Measurements from ENCODE around the gene ACKR2. TPM values are rescaled to one million over a fixed set of nuclear protein-coding genes. Genes with fewer than 3 reads are reported as not detected.

The ACKR2 gene
- polyA plus RNA-seq, 1 of the 3 experiments (the other 2 are of a cell fraction): 0.10 TPM

DNA sequence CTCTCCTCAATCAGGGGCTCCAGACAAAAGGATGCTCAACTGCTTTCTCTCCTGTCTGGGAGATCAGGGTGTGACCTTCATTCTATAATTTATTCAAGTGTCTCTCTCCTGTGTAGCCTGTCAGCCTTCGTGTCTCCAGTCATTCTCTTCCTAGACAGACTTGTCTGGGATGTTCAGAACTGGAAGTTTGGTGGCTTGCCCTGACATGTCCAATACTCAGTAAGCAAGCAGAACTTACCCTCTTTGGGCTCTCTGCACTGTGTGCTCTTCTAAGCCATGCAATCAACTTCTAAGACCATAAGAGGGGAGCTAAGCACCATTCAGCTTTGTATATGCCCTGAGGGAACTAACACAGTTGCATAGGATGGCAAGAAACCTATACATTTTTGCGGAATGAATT is 14.1 kb downstream of the ACKR2 start:
- H3K36me3 ChIP-seq (replicated peaks in 1 of 2; ENCODE audit: control insufficient read depth in 1 of 2, insufficient read depth in 2 of 2, low read length in 1 of 2): no peaks in the 10 kb centered on the region
- H3F3A ChIP-seq (replicated peaks; ENCODE audit: insufficient read depth): peaks cover 12% of the 10 kb centered on the region
- CTCF ChIA-PET: interaction anchor here (6.3 kb wide), 1 partner anchor 16 kb away, joined by 33 read pairs; no protein-coding TSS in a partner anchor
- peaks cover 0 to 11% of the 10 kb centered on the region in 2 experiments; a peak in 2 of 4 replicates for H3K4me1 ChIP-seq (ENCODE audit: control insufficient read depth in 1 of 2, insufficient read depth in 2 of 2, low read depth in 1 of 2, low read length in 1 of 2)
- no peak overlapping the region for H3K4me3 ChIP-seq (ENCODE audit: low read depth in 2 of 2, low read length in 1 of 2)
- no peak overlapping the region for H2AFZ ChIP-seq (ENCODE audit: low read depth)
- no peak overlapping the region for H3K27ac ChIP-seq (ENCODE audit: low read depth in 2 of 2, low read length in 1 of 2)
- no peak overlapping the region for H3K9ac ChIP-seq
- no peaks in the 10 kb centered on the region for H3K79me2 ChIP-seq (ENCODE audit: insufficient read depth)
- DNase-seq: no peak
- TF ChIP-seq, protein P1, sequence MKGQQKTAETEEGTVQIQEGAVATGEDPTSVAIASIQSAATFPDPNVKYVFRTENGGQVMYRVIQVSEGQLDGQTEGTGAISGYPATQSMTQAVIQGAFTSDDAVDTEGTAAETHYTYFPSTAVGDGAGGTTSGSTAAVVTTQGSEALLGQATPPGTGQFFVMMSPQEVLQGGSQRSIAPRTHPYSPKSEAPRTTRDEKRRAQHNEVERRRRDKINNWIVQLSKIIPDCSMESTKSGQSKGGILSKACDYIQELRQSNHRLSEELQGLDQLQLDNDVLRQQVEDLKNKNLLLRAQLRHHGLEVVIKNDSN (IDR thresholded peaks at IDR 0.05; ENCODE audit: borderline replicate concordance, low read depth): no peak
- TF ChIP-seq RFX5 (IDR thresholded peaks at IDR 0.05; ENCODE audit: low read length) (no peak), NFIC (IDR thresholded peaks at IDR 0.05; ENCODE audit: borderline replicate concordance) (no peak), GABPA (IDR thresholded peaks at IDR 0.05; ENCODE audit: low read depth) (no peak), EZH2phosphoT487 (IDR thresholded peaks at IDR 0.05; ENCODE audit: borderline replicate concordance, low read depth) (no peak), MXI1 (IDR thresholded peaks at IDR 0.05; ENCODE audit: low read depth, low read length) (no peak), TAF1 (IDR thresholded peaks at IDR 0.05; ENCODE audit: borderline replicate concordance, low read depth, low read length) (no peak), RAD21 (IDR thresholded peaks at IDR 0.05; ENCODE audit: low read length) (no peak), SMC3 (IDR thresholded peaks at IDR 0.05; ENCODE audit: low read depth, low read length) (no peak), CHD2 (IDR thresholded peaks at IDR 0.05; ENCODE audit: low read length, partially characterized antibody) (no peak), NRF1 (IDR thresholded peaks at IDR 0.05; ENCODE audit: low read depth, low read length) (no peak), JUND (IDR thresholded peaks at IDR 0.05) (no peak), MEF2A (IDR thresholded peaks at IDR 0.05; ENCODE audit: borderline replicate concordance, low read depth) (no peak), YY1 (IDR thresholded peaks at IDR 0.05; ENCODE audit: low read depth) (no peak), RCOR1 (IDR thresholded peaks at IDR 0.05; ENCODE audit: low read length) (no peak)
- TF ChIP-seq, protein P2, sequence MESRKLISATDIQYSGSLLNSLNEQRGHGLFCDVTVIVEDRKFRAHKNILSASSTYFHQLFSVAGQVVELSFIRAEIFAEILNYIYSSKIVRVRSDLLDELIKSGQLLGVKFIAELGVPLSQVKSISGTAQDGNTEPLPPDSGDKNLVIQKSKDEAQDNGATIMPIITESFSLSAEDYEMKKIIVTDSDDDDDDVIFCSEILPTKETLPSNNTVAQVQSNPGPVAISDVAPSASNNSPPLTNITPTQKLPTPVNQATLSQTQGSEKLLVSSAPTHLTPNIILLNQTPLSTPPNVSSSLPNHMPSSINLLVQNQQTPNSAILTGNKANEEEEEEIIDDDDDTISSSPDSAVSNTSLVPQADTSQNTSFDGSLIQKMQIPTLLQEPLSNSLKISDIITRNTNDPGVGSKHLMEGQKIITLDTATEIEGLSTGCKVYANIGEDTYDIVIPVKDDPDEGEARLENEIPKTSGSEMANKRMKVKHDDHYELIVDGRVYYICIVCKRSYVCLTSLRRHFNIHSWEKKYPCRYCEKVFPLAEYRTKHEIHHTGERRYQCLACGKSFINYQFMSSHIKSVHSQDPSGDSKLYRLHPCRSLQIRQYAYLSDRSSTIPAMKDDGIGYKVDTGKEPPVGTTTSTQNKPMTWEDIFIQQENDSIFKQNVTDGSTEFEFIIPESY (IDR thresholded peaks at IDR 0.05; ENCODE audit: borderline replicate concordance, low read depth): no peak
- TF ChIP-seq, protein P3, sequence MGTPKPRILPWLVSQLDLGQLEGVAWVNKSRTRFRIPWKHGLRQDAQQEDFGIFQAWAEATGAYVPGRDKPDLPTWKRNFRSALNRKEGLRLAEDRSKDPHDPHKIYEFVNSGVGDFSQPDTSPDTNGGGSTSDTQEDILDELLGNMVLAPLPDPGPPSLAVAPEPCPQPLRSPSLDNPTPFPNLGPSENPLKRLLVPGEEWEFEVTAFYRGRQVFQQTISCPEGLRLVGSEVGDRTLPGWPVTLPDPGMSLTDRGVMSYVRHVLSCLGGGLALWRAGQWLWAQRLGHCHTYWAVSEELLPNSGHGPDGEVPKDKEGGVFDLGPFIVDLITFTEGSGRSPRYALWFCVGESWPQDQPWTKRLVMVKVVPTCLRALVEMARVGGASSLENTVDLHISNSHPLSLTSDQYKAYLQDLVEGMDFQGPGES (IDR thresholded peaks at IDR 0.05; ENCODE audit: low read depth, low read length): no peak
- TF ChIP-seq, protein P4, sequence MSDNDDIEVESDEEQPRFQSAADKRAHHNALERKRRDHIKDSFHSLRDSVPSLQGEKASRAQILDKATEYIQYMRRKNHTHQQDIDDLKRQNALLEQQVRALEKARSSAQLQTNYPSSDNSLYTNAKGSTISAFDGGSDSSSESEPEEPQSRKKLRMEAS (IDR thresholded peaks at IDR 0.05; ENCODE audit: low read depth): no peak
- no peaks in the 10 kb centered on the region for H3K9me3 ChIP-seq
- 0 out of 2 replicates have a peak overlapping the region, but pooled peaks have one; percentile 7 for H3K4me2 ChIP-seq
- POLR2A ChIA-PET: interaction anchor here (0.7 kb wide), 1 partner anchor 164 kb away, joined by 3 read pairs; no protein-coding TSS in a partner anchor
- H4K20me1 ChIP-seq (ENCODE audit: insufficient read depth): no peaks in the 10 kb centered on the region
- 66% methylated on average over 2 of the region's 2 CpGs for WGBS (ENCODE audit: low lambda C conversion rate)
- no peaks in the 10 kb centered on the region for H3K9me2 ChIP-seq
- no peaks in the 10 kb centered on the region; the same call in 1 of the 2 replicates for H3K27me3 ChIP-seq (ENCODE audit: insufficient read depth)
